ENCODE results near the gene RNF39.
"Not testable (repeated sequence)": the region's sequence is repeated elsewhere in the genome, so short reads cannot be mapped to it uniquely, and the experiment has no call there.

The RNF39 gene, protein sequence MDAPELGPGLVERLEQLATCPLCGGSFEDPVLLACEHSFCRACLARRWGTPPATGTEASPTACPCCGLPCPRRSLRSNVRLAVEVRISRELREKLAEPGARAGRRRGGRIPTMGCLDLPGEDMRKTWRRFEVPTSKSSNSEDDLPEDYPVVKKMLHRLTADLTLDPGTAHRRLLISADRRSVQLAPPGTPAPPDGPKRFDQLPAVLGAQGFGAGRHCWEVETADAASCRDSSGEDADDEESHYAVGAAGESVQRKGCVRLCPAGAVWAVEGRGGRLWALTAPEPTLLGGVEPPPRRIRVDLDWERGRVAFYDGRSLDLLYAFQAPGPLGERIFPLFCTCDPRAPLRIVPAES

DNA sequence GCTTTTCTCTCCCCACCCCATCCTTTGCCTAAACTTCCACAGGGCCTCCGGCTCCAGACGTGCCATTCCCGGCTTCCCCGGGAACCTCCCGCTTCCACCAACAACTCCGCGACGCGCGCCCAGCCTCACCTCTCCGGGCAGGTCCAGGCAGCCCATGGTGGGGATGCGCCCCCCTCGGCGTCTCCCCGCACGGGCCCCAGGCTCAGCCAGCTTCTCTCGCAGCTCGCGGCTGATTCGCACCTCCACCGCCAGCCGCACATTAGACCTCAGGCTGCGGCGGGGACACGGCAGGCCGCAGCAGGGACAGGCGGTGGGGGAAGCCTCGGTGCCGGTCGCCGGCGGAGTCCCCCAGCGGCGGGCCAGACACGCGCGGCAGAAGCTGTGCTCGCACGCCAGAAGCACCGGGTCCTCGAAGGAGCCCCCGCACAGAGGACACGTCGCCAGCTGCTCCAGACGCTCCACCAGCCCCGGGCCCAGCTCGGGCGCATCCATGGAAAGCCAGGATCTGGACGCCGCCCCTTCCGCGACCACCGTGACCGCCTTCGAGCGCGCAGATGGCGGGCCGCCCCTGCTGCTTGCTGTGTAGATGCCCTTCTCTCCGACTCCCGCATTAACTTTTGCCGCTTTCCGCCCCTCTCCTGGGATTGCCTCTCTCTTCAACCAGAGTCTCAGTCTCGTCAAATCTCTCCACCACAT is at the start of gene RNF39:
RNF39 (minus strand) TSS at position 676 of the 696 bp plus-strand sequence; CDS start at position 492, 184 bp downstream.
- no peak for DNase-seq

DNA sequence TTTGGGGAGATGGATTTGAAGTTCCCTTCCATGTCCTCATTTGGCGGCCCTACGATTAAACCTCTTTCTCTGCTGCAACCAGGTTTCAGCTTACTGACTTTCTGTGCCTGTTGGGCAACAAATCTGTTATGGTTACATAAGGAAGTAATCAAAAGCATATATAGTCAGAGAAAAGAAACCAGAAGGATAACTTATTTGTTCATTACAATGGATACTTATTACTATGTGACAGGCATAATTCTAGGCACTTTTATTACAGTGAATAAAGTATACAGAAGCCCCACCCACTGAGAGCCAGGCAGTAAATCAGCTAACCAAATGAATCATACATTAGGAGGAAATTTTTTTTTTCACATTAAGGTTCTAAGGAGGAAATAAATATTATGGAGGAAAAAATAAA is 46.9 kb upstream of the RNF39 start:
- no peak for DNase-seq

DNA sequence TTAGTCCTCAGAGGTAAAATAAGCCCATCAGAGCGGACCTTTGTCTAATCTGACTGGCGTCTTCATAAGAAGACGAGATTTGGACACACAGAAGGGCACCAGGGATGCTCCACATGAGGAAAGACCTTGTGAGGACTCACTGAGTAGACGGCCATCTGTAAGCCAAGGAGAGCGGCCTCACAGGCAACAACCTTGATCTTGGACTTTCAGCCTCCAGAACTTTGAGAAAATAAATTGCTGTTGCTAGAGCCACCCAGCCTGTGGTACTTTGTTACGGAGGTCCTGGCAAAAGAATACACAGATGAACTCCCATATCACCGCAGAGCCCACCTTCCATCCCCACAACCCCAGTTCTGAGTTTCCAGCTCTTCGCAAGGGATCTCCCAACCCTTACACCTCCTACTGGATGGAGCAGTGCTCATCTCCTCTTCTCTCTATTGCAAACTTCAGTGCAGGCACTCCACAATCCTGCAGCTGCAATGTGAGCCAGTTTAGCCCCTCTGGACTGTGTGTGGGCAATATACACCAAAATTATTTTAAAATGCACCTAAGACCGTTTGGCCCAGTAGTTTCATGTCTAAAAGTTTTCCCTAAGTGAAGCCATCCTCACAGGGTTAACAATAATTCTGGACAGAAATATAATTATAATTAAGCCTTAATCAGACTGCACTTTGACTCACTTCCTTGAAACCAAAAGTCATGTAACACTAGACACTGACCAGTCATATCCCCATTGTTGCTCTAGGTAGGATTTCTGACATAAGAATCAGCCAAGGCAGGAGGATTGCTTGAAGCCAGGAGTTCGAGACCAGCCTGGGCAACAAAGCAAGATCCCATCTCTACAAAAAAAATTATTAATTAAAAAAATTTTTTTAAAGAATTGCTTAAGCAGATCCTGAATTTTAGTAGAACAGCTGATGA is 46.1 kb upstream of the RNF39 start:
- no peak for DNase-seq

GRCh38 chr6:30118691-30119090 is 43.1 kb upstream of the RNF39 start:
- not testable (repeated sequence) for DNase-seq

- DNase-seq: no peak
Observed at GRCh38 chr6:30116724-30117123, 41.2 kb upstream of the RNF39 start.

GRCh38 chr6:30113841-30114240 is 38.3 kb upstream of the RNF39 start:
- no peak for DNase-seq

DNA sequence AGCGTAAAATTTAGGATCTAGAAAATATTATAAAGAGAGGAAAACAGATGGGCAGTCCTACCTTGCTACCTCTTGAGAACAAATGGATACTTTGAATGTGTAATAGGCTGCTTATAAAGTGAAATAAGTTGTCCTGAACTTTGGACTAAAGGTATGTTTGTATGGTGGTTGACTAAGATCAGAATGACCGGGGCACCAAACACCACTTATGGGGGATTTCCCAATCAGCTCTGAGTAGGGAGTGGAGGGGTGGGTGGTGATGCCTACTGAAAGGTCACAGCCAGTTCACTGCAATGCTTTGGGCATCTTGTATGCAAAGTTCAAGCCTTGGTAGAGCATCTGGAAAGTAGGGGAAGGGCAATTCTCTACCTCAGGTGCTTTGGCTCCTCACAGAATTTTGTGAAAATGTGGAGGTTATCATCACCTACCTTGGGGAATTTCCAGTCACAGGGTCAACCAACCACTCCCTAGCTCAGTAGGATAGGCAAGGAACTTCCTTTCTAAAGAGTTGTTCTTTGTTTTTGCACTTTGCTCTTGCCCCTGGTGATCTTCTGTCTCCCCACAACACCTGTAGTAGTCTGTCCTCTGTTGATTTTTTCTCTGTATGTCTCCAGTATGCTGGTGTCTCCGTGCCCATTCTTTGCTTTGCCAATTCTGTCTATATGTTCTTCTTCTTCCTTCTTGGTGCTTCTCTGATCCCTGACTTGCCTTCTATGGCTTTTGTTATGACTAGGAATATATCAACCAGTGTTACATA is 37.6 kb upstream of the RNF39 start, which contains the start of gene TRIM31:
TRIM31 (minus strand) TSS at position 88 of the 757 bp plus-strand sequence. CDS start 285 bp downstream, outside the sequence.
- no peak for DNase-seq

DNA sequence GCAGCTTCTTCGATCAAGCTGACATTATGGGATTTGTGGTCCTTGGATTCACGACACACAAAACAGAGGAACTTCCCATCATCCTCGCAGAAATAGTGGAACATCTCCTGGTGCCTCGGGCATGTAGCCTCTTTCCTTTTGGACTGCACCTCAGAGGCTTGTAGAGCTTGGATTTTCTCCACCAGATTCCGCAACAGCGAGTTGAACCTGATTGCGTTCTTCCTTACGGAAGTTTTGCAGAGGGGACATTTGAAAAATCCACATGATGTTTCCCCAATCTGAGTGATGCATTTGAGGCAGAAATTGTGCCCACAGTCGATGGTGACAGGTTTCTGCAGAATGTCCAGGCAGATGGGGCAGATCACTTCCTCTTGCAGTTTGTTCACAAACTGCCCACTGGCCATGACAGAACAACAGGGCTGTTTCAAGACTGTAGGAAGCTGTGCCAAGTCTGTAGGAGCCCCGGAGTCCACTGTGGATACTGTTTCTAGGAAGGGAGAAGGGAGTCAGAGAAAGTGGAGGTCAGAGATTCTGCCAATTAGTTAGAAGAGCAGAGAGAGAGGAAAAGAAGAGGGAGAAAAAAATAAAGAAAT is 36.9 kb upstream of the RNF39 start:
- no peak for DNase-seq

- DNase-seq: no peak
Observed at GRCh38 chr6:30111266-30111856, 35.8 kb upstream of the RNF39 start.

DNA sequence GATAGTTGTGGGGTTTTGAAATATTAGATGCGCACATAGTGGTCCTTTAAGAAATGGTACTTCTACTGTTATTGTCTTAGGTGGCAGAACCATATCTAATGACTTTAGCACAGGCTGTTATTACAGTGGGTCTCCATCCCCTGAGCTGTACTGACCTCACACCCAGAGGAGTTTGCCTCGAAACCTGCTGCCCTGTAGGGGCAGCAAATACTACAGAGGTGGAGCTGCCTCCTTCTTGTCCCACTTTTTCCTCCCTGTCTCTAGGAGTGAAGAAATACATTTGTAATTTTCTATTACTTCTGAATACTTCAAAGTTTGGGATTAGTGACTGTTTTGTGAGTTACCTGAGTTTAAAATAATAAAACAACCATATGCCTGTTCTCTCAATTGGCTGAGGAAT is 29.1 kb upstream of the RNF39 start:
- DNase-seq: no peak

GRCh38 chr6:30103872-30104179 is 28.3 kb upstream of the RNF39 start:
- no peak for DNase-seq

DNA sequence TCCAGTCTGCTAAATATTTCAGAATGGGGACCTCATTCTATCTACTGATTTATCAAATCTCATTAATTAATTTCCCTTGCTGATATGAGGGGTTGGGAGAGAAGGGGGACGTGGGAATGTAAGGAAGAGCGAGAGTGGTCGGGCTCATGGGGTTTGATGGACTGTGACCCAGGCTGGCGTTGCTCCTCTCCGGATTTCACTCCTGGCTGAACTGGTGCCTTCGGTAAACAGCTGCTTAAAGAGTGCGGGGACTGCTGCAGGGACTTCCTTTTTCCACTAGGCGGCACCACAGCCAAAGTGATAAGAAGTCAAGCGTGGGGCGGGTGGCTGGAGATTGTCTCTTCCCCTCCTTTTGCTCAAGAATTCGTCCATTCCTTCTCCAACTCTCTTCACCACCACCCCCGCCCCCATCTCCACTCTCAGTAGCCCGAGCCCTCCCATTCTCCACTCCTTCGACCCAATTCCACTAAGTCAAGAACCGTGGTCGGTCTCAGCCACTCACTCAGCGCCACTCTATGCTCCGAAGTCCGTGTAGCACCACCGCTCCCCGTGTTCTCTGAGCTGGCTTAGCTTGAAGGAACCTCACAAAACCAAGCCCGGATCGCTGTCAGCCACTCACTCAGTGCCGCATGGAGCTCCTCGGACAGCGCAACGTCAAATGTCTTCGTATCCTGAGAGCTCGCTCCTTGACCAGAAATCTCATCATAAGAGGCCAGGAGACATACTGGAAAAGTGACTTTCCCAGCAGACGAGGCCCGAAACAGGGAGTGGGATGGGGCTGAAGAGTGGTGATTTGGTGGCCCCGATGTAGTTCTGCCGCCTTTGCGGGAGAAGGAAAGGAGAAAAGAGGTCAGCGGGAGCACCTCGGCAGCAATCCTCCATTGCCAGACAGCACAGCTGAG is 27.7 kb upstream of the RNF39 start:
- DNase-seq: peak; percentile 76

- no peak for DNase-seq
Observed at GRCh38 chr6:30102414-30102969, 26.9 kb upstream of the RNF39 start.

- DNase-seq: peak; percentile 71
Observed at GRCh38 chr6:30101444-30102413, 26.2 kb upstream of the RNF39 start.

DNA sequence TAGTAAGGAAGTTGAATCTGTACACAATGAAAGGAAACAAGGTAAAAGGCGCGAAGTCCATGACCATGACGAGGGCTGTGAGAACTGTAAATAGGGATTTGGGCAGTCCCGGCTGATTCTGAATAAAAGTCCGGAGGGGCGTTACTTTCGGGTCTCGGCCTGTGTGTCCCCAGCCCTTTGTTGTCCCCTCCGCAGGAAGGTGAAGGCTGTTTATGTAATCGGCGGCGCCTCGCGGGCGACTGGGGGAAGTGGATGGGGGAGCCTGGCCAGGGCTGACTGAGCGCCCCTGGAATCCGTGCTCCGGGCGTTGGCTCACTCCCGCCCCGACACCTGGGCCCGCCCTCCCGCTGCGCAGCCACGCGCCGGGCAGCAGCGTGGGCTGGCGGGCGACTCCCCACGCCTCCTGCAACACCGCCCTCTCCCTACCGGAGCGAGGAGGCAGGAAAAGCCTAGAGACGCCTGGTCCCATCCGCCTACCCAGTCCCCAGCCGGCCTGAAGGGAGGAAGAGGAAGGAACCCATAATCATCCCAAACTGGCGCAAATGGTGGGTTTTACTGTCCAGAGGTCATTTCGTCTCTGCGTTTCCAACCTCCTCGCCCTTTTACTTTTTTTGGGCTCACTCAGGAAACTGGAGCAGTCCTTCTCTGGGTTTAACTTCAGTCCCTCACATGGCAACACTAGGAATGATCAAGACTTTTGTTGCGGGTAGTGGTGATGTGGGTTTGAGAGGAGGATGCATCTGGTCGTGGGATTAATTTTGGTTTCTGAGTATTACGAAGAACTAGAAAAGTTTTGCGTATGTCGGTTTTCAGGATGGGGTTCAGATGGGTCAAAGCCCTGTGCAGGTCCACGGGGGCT is 25.2 kb upstream of the RNF39 start:
- no peak for DNase-seq

- no peak for DNase-seq
Observed at GRCh38 chr6:30100154-30100553, 24.6 kb upstream of the RNF39 start.

- DNase-seq: no peak
Observed at GRCh38 chr6:30097902-30098768, 22.6 kb upstream of the RNF39 start.

Data from stimulated activated naive CD4-positive, alpha-beta T cell treated with Interleukin-2 at 50 U/mL for 16 hours (primary cell).